Measurements from ENCODE around the gene GMDS.

- TF ChIP-seq EZH2 (IDR thresholded peaks at IDR 0.05; ENCODE audit: insufficient read depth, poor library complexity, severe bottlenecking): no peak
- no peak for TF ChIP-seq EZH2phosphoT487 (IDR thresholded peaks at IDR 0.05; ENCODE audit: insufficient read depth, low read depth)
Measured at GRCh38 chr6:1622851-1623768, 622.3 kb downstream of the GMDS start.
